Breast epithelium (tissue), 4 donors: Measurements from ENCODE around the gene LRRC52. TPM values are rescaled to one million over a fixed set of nuclear protein-coding genes. Genes with fewer than 3 reads are reported as not detected.

Experiments
- DNase-seq, 2 donors: peaks; one replicate each; pipeline ENCODE4 v3.0.0-alpha.2; 2019; ENCODE audit warnings: low spot score in 2 of 2
- H3K27ac ChIP-seq, 2 donors: fragments of 200-600 bp; sonication (generic) in 1 of 2; one replicate each; pipeline ENCODE4 v1.5.1; 2016 to 2019; ENCODE audit warnings: mild to moderate bottlenecking in 1 of 2
- H3K27me3 ChIP-seq, 2 donors: fragments of 200-600 bp; sonication (generic) in 1 of 2; one replicate each; pipeline versions ENCODE4 v1.5.1 to v1.6.0; 2017 to 2019; ENCODE audit warnings: control low read depth in 1 of 2, mild to moderate bottlenecking in 1 of 2
- H3K36me3 ChIP-seq: fragments of 200-600 bp; one replicate; pipeline ENCODE4 v1.5.1; 2019
- H3K4me1 ChIP-seq, 2 donors: fragments of 200-600 bp; sonication (generic); one replicate each; pipeline ENCODE4 v1.5.1; 2016 to 2019; ENCODE audit warnings: control low read depth in 1 of 2
- H3K4me3 ChIP-seq, 3 donors: fragments of 200-600 bp; sonication (generic); 1 replicate in 2 of 3; 2 replicates in 1 of 3; pipeline ENCODE4 v1.5.1; 2016 to 2019; ENCODE audit warnings: mild to moderate bottlenecking in 3 of 3, moderate library complexity in 2 of 3
- H3K9me3 ChIP-seq, 2 donors: fragments of 200-600 bp; sonication (generic) in 1 of 2; one replicate each; pipeline ENCODE4 v1.5.1; 2016 to 2019; ENCODE audit warnings: control low read depth in 1 of 2
- CTCF ChIP-seq, 3 donors: fragments of 450-650 bp; IDR thresholded peaks; one replicate each; pipeline ENCODE4 v1.5.1; 2016 to 2017; ENCODE audit warnings: antibody characterized with exemption in 3 of 3, mild to moderate bottlenecking in 3 of 3, moderate library complexity in 3 of 3
- POLR2A ChIP-seq: fragments of 450-650 bp; IDR thresholded peaks from one replicate; pipeline ENCODE4 v1.6.1; 2016; ENCODE audit warnings: antibody characterized with exemption, mild to moderate bottlenecking, moderate library complexity
- POLR2AphosphoS5 ChIP-seq, 3 donors: sonication (generic); formaldehyde crosslinking; IDR thresholded peaks; one replicate each; pipeline ENCODE4 v1.6.1; 2017; ENCODE audit warnings: antibody characterized with exemption in 3 of 3
- intact Hi-C: fragments of 100-400 bp; cut with DNase I; formaldehyde crosslinking; loops from one replicate; pipeline ENCODE4 v1.15.1; 2023; ENCODE audit warnings: low total_unique reads
- total RNA-seq, 3 donors: library from RNA; depleted of rRNA; stranded (reverse); fragments of >200 nt; gene quantifications; one replicate each; pipeline ENCODE4 v1.1.0, GENCODE V29; 2016

Gene LRRC52
- total RNA-seq, 3 donors from 2014 or later = not detected

DNA sequence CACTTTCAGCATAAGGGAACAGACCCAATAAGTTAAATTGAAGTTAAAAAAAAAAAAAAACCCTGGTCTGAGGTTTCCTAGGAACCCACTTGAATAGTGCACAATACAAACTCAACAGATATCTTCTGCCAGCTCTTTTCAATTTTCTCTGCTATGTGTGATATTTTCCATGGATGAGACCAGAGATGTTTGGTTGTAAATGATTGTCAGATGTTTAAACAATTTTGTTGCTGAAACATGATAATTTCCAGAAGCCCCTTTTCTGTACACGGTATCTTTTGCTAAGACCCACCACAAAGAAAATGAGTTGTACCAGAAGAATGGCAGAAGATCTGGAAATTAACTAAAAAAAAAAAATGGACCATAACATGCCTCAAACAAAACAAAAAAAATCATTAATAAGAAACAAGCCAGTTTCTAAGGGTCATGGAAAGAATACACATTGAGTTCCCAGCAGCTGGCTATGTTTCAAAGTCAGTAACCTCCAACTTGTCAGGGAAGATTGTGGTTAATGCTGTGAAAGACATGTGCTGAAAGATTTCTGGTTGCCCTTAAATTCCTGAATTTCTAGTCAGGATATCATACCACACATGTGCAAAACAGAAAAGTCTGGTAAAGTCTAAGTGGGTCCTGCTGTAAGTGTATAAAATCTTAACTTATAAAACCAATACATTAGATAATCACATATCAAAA lies 51.6 kb downstream of the LRRC52 start:
- intact Hi-C loops = loop anchor here (10.0 kb wide), 1 partner anchor 191 kb away; no protein-coding TSS in a partner anchor
- Histone ChIP-seq H3K27me3 (peaks cover 0 to 9% of the 10 kb centered on the region in 2 donors), H3K36me3 (no peaks in the 10 kb centered on the region), H3K4me1 (no peaks in the 10 kb centered on the region), H3K27ac (no peak overlapping the region), H3K9me3 (no peaks in the 10 kb centered on the region), H3K4me3 (no peak overlapping the region)
- no peak for TF ChIP-seq POLR2A
- no peak for TF ChIP-seq POLR2AphosphoS5 (IDR thresholded peaks at IDR 0.05)
- TF ChIP-seq CTCF (IDR thresholded peaks at IDR 0.05) = no peak
- no peak for DNase-seq

GRCh38 chr1:165597883-165598675 lies 54.3 kb downstream of the LRRC52 start:
- Histone ChIP-seq H3K27ac (peak overlapping the region; percentile 71 to 77), H3K36me3 (no peaks in the 10 kb centered on the region), H3K9me3 (no peaks in the 10 kb centered on the region), H3K4me3 (peak overlapping the region; percentile 47 to 73 (median 61)), H3K27me3 (peaks cover 0 to 9% of the 10 kb centered on the region in 2 donors), H3K4me1 (no peaks in the 10 kb centered on the region)
- TF ChIP-seq CTCF (IDR thresholded peaks at IDR 0.05) (no peak), POLR2AphosphoS5 (IDR thresholded peaks at IDR 0.05) (no peak), POLR2A (no peak)
- peak; percentile 93 to 97 for DNase-seq
- intact Hi-C loops = loop anchor here (10.0 kb wide), 1 partner anchor 193 kb away; no protein-coding TSS in a partner anchor

DNA sequence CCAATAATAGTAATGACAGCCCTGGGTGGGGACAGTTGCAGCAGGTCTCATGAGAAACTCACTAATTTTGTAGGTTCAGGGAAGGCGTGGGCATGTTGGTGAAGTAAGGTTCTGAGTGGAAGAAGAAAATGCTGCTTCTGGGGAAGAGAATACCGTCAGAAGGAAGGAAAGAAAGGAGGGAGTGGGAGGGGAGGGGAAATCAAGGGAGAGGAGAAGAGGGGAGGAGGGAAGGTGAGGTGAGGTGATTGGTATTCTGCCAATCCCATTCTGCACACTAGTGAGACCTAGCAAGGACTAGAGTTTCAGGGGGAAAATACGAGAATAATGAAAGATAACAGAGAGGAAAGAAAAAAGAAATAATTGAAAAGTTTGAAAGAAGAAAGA lies 54.9 kb downstream of the LRRC52 start:
- intact Hi-C loops = loop anchor here (10.0 kb wide), 1 partner anchor 194 kb away; no protein-coding TSS in a partner anchor

DNA sequence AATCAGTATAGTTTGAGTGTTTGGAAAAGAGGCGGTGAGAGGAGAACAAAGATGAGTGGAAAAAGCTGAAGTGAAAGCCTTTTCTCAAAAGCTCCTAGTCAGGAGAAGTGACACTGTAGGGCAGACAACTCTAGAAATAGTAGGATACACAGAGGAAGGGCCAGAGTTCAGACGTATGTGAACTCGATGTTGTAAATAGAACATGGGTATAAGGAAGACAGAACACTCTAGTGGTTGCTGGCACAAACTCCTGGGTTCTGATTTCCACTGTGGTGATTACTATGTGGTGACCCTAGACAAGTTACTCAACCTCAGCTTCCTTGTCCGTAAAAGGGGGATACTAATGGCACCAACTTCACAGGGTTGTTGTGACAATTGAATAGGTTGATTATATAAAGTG lies 57.0 kb downstream of the LRRC52 start:
- Histone ChIP-seq H3K27ac (no peak overlapping the region), H3K4me3 (no peak overlapping the region), H3K36me3 (no peaks in the 10 kb centered on the region), H3K27me3 (no peaks in the 10 kb centered on the region), H3K4me1 (no peaks in the 10 kb centered on the region), H3K9me3 (no peaks in the 10 kb centered on the region)
- no peak for DNase-seq
- TF ChIP-seq POLR2A (no peak), CTCF (IDR thresholded peaks at IDR 0.05) (no peak), POLR2AphosphoS5 (IDR thresholded peaks at IDR 0.05) (no peak)
- intact Hi-C loops = no loop called here

More for the DNA sequence above, 54.9 kb downstream of the LRRC52 start:
- no peaks in the 10 kb centered on the region for H3K9me3 ChIP-seq
- no peaks in the 10 kb centered on the region for H3K36me3 ChIP-seq
- TF ChIP-seq CTCF (IDR thresholded peaks at IDR 0.05) = no peak
- TF ChIP-seq POLR2AphosphoS5 (IDR thresholded peaks at IDR 0.05) = no peak
- no peak for TF ChIP-seq POLR2A
- H3K27ac ChIP-seq = peak overlapping the region; percentile 71 to 77
- no peaks in the 10 kb centered on the region for H3K4me1 ChIP-seq
- H3K27me3 ChIP-seq = peaks cover 0 to 6% of the 10 kb centered on the region in 2 donors
- DNase-seq = no peak
- H3K4me3 ChIP-seq = peak overlapping the region; percentile 47 to 73 (median 61)

- H3K27ac ChIP-seq = no peak overlapping the region
- TF ChIP-seq POLR2A = no peak
- no peak for TF ChIP-seq CTCF (IDR thresholded peaks at IDR 0.05)
- no peak for TF ChIP-seq POLR2AphosphoS5 (IDR thresholded peaks at IDR 0.05)
- H3K9me3 ChIP-seq = no peaks in the 10 kb centered on the region
- H3K36me3 ChIP-seq = no peaks in the 10 kb centered on the region
- H3K4me1 ChIP-seq = no peaks in the 10 kb centered on the region
- intact Hi-C loops = no loop called here
- no peak for DNase-seq
- no peaks in the 10 kb centered on the region for H3K27me3 ChIP-seq
- H3K4me3 ChIP-seq = no peak overlapping the region
These were observed 60.0 kb downstream of the LRRC52 start for GRCh38 chr1:165603810-165604209.
